ENCODE results near the gene POLD2. TPM values are rescaled to one million over a fixed set of nuclear protein-coding genes. Genes with fewer than 3 reads are reported as not detected.
A peak's percentile ranks its signal among the peaks of the same experiment; 100 is the strongest.

Gene POLD2
- total and polyA plus RNA-seq, 2 of the 13 experiments (the other 11 are each of a cell fraction or from before 2014, with no cell fraction given), result 87.6 to 95.1 TPM

DNA sequence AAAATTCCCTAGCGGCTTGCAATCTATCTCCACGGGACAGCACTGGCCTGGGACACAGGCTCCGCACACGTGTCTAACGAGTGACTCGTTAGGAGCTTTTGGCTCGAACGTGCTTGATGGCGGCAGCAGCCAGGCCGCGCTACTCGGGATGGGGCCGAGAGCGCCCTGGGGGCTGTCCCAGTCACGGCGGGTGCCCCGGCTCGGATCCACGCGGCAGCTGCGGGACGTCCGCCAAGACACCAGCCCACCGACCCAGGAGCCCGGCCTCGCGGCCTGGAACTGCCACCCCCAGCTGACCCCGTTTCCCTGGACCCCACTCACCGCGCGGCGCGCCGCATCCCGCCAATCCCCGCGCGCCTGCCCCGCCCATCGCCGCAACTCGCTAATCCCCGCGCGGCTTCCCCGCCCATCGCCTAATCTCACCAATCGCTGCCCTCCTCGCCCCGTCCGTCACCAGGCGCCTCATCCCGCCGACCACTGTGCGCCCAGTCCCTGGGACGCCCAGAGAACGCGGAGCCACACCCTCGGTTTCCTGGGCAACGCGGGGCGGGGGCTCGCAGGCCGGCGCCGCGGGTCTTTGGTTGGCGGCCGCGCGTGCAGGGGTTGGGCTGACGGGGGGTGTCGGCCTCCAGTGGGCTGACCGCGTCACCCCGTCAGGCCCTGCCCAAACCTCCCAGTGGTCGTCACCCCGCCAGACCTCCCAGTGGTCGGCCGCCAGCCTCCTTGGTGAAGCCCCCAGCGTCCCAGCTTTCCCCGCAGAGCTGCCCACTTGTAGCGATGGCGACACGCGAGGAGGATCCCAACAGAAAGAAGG lies at the start of gene POLD2 (continued):
- no peak for TF ChIP-seq SP1 (IDR thresholded peaks at IDR 0.05)
- TF ChIP-seq SP1 (CRISPR knock-in tag; IDR thresholded peaks at IDR 0.05), result peak; percentile 92
- TF ChIP-seq CCAR2 (optimal IDR thresholded peaks at IDR 0.05; ENCODE audit: low read depth, low read length), result no peak
- 0 out of 2 replicates have a peak, but pooled peaks have one; percentile 24 for TF ChIP-seq RARA (CRISPR knock-in tag; IDR thresholded peaks at IDR 0.05)
- TF ChIP-seq ZNF891 (CRISPR knock-in tag; IDR thresholded peaks at IDR 0.05), result peak; percentile 47; the same call in 1 of the 2 replicates
- peak; percentile 87 for TF ChIP-seq HDAC1 (CRISPR knock-in tag; IDR thresholded peaks at IDR 0.05)
- TF ChIP-seq IRX3 (CRISPR knock-in tag; IDR thresholded peaks at IDR 0.05; ENCODE audit: borderline replicate concordance, low read depth), result 0 out of 2 replicates have a peak, but pooled peaks have one; percentile 60
- no peak; the same call in 1 of the 2 replicates for TF ChIP-seq POGK (CRISPR knock-in tag; conservative IDR thresholded peaks at IDR 0.05)
- TF ChIP-seq, protein P1, sequence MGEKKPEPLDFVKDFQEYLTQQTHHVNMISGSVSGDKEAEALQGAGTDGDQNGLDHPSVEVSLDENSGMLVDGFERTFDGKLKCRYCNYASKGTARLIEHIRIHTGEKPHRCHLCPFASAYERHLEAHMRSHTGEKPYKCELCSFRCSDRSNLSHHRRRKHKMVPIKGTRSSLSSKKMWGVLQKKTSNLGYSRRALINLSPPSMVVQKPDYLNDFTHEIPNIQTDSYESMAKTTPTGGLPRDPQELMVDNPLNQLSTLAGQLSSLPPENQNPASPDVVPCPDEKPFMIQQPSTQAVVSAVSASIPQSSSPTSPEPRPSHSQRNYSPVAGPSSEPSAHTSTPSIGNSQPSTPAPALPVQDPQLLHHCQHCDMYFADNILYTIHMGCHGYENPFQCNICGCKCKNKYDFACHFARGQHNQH (CRISPR knock-in tag; IDR thresholded peaks at IDR 0.05), result 0 out of 2 replicates have a peak, but pooled peaks have one; percentile 39
- peak; percentile 73 for TF ChIP-seq ZNF883 (CRISPR knock-in tag; IDR thresholded peaks at IDR 0.05; ENCODE audit: not compliant biosample characterization)
- TF ChIP-seq SOX6 (IDR thresholded peaks at IDR 0.05), result no peak
- TF ChIP-seq SOX6 (CRISPR knock-in tag; IDR thresholded peaks at IDR 0.05), result peak; percentile 62
- TF ChIP-seq, protein P2, sequence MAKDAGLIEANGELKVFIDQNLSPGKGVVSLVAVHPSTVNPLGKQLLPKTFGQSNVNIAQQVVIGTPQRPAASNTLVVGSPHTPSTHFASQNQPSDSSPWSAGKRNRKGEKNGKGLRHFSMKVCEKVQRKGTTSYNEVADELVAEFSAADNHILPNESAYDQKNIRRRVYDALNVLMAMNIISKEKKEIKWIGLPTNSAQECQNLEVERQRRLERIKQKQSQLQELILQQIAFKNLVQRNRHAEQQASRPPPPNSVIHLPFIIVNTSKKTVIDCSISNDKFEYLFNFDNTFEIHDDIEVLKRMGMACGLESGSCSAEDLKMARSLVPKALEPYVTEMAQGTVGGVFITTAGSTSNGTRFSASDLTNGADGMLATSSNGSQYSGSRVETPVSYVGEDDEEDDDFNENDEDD (CRISPR knock-in tag; IDR thresholded peaks at IDR 0.05; ENCODE audit: borderline replicate concordance), result peak; percentile 70
- TF ChIP-seq, protein P3, sequence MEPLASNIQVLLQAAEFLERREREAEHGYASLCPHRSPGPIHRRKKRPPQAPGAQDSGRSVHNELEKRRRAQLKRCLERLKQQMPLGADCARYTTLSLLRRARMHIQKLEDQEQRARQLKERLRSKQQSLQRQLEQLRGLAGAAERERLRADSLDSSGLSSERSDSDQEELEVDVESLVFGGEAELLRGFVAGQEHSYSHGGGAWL (CRISPR knock-in tag; IDR thresholded peaks at IDR 0.05), result peak; percentile 71
- peak; percentile 66; the same call in 1 of the 2 replicates for TF ChIP-seq ZFP41 (CRISPR knock-in tag; IDR thresholded peaks at IDR 0.05; ENCODE audit: borderline replicate concordance)
- no peak; the same call in 1 of the 2 replicates for TF ChIP-seq NAIF1 (CRISPR knock-in tag; IDR thresholded peaks at IDR 0.05; ENCODE audit: borderline replicate concordance)
- peak; percentile 84 for TF ChIP-seq ZIK1 (CRISPR knock-in tag; IDR thresholded peaks at IDR 0.05; ENCODE audit: borderline replicate concordance, low read depth)
- 0 out of 2 replicates have a peak, but pooled peaks have one; percentile 20 for TF ChIP-seq ZNF263 (CRISPR knock-in tag; IDR thresholded peaks at IDR 0.05)
- no peak for TF ChIP-seq LCORL (IDR thresholded peaks at IDR 0.05)
- peak; percentile 42; the same call in 1 of the 2 replicates for TF ChIP-seq LCORL (CRISPR knock-in tag; IDR thresholded peaks at IDR 0.05)
- peak; percentile 85 for TF ChIP-seq TFDP2 (CRISPR knock-in tag; IDR thresholded peaks at IDR 0.05)
- TF ChIP-seq ATF1 (CRISPR knock-in tag; IDR thresholded peaks at IDR 0.05), result 0 out of 2 replicates have a peak, but pooled peaks have one; percentile 50
- no peak for TF ChIP-seq MTA1 (CRISPR knock-in tag; IDR thresholded peaks at IDR 0.05; ENCODE audit: borderline replicate concordance)
